T-helper 1 cell treated with Interleukin-12 subunit alpha and Interleukin-12 subunit beta and Interleukin-4 antibody, amounts not matched to agents 30 μg/mL and 1 μg/mL, for 36 hours (primary cell): ENCODE results near the gene WRNIP1.

Source experiments
- H3K27ac Mint-ChIP-seq: one replicate; pipeline ENCODE4 v1.8.0; 2021; ENCODE audit warnings: mild to moderate bottlenecking, mixed read lengths
- H3K27me3 Mint-ChIP-seq: one replicate; pipeline ENCODE4 v1.8.0; 2021; ENCODE audit warnings: low read depth, mixed read lengths
- H3K36me3 Mint-ChIP-seq: one replicate; pipeline ENCODE4 v1.8.0; 2021; ENCODE audit warnings: low read depth, mixed read lengths
- H3K4me1 Mint-ChIP-seq: one replicate; pipeline ENCODE4 v1.8.0; 2021; ENCODE audit warnings: low read depth, mixed read lengths
- H3K4me3 Mint-ChIP-seq: one replicate; pipeline ENCODE4 v1.8.0; 2021; ENCODE audit warnings: mild to moderate bottlenecking, moderate library complexity, mixed read lengths
- H3K9me3 Mint-ChIP-seq: one replicate; pipeline ENCODE4 v1.8.0; 2021; ENCODE audit warnings: mixed read lengths

WRNIP1 gene

DNA sequence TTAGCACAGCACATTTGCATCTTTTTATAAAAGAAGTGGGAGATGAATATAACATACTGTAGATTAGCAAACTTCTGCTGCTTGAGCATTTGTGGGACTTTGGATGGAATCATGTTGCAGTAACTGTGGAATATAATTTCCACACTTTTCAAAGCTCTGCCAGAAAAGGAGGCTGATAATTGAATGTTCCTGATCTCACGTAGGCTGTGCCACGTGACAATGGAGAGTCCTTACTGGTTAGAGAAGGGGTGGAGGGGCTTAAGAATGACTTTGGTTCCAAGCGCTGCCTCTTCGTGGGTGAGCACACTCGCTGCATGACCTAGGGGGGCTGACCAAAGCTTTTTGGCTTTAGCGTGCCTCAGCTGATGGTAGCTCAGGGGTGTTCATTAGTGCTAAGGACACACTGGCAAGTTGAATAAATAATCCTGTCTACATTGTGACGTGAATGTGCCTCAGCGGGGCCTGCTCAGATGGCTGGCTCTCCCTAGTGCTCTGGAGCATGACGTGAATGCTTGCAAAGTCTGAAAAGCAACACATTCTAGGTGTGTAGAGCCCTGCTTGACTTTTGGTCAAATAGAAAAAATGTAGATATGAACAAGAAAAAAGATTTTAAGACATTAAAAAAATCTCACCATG lies 15.0 kb downstream of the WRNIP1 start:
- peaks cover 17% of the 10 kb centered on the region for H3K4me1 Mint-ChIP-seq
- no peaks in the 10 kb centered on the region for H3K9me3 Mint-ChIP-seq
- H3K27ac Mint-ChIP-seq = no peak overlapping the region
- peaks cover 35% of the 10 kb centered on the region for H3K36me3 Mint-ChIP-seq
- no peak overlapping the region for H3K4me3 Mint-ChIP-seq
- no peaks in the 10 kb centered on the region for H3K27me3 Mint-ChIP-seq

DNA sequence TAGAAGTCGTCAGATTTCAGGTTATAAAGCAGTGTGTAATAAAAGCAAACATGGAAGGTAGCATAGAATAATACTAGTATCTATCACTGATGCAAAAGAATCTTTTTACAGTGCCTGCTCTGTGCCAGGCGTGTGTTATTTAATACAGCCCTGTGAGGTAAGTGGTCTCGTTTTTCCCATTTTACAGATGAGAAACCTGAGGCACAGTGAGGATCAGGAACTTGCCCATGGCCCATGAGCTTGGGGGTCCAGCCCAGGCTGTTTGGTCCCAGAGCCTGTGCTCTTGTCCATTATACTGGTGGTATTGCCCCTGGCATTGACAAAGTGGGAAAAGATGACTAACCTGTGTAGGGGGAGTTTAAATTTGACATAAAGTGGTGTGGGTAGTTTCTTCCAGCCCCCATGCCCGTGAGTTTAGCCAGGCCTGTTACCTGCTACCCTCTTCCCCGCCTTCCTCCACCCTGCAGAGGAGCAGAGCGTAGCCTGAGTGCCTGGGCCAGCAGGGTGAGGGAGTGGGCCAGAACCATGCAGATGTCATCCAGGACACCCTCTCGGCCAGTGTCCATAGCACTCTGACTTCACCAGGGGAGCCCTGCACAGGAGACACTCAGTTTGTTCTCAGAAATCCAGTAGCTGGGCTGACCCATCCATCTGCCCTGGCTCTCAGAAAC lies 16.6 kb downstream of the WRNIP1 start:
- H3K36me3 Mint-ChIP-seq = peaks cover 36% of the 10 kb centered on the region
- peaks cover 12% of the 10 kb centered on the region for H3K4me1 Mint-ChIP-seq
- no peaks in the 10 kb centered on the region for H3K27me3 Mint-ChIP-seq
- H3K9me3 Mint-ChIP-seq = no peaks in the 10 kb centered on the region
- no peak overlapping the region for H3K27ac Mint-ChIP-seq
- H3K4me3 Mint-ChIP-seq = no peak overlapping the region

DNA sequence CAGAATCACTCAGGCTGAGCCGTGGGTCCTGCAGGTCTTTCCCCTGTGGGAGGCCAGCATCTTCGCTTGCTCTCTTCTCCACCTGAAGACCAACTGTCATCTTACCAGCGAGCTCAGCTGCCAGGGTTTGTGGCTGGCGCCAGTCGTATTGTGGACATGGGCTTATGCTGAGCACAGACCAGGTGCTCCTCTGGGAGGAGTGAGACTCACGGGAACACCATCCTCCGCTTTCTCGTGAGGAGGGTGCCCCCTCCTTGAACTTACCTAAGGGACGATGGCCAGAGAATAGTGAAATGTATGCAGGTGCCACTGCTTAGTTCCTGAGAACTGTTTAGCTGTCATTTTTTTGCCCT lies 17.1 kb downstream of the WRNIP1 start:
- no peaks in the 10 kb centered on the region for H3K9me3 Mint-ChIP-seq

DNA sequence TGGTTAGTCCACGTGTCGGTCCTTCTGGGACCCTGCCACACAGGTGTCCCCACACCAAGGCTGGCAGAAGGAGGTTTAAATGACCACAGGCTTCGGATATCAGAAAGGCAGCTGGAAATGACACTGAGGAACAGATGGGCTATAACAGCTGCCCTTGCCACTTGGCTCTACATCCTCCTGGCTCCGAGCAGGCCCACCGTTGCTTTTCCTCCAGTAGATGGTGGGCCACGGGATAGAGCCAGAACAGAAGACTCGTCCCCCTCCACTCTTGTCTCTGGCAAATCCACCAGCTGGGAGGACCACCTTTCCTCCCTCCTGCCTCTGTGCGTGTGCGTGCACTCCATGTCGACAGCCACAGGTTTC lies 17.6 kb downstream of the WRNIP1 start:
- Mint-ChIP-seq H3K4me1 (peaks cover 10% of the 10 kb centered on the region), H3K27ac (no peak overlapping the region), H3K9me3 (no peaks in the 10 kb centered on the region), H3K36me3 (peaks cover 39% of the 10 kb centered on the region), H3K4me3 (no peak overlapping the region), H3K27me3 (no peaks in the 10 kb centered on the region)

More for the DNA sequence above, 17.1 kb downstream of the WRNIP1 start:
- Mint-ChIP-seq H3K27ac (no peak overlapping the region), H3K4me1 (peaks cover 12% of the 10 kb centered on the region), H3K27me3 (no peaks in the 10 kb centered on the region), H3K36me3 (peaks cover 39% of the 10 kb centered on the region), H3K4me3 (no peak overlapping the region)

DNA sequence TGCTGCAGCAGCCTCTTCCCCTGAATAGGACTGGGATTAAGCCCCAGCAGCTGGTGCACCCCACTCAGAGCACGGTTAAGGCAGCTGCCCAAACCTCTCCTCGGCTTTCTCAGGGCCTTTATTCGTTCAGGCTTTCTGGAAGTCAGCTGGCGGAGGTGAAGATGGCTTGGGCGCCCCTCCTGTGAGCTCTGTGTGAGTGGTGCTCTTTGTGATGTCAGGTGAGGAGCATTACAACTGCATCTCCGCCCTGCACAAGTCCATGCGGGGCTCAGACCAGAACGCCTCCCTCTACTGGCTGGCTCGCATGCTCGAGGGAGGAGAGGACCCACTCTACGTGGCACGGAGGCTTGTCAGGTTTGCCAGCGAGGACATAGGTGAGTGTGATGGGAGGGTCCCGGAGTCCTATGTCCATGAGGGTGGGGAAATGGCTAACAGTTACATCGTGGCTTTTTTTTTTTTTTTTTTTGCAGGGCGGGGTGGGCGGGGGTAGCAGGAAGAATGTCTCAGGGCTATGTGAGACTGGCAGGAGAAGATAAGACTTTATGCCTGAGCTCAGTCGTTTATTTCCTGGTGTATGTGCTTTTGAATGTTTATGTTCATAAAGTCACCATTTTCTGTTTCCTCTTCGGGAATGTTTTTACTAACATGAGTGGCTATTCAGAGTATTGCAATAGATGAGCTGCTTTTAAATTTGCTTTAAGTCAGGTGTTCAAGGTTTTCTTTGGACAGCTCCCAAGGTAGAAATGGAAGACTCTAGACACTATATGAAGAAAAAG lies 18.2 kb downstream of the WRNIP1 start:
- no peak overlapping the region for H3K4me3 Mint-ChIP-seq
- peaks cover 41% of the 10 kb centered on the region for H3K36me3 Mint-ChIP-seq
- no peaks in the 10 kb centered on the region for H3K27me3 Mint-ChIP-seq
- no peak overlapping the region for H3K27ac Mint-ChIP-seq
- H3K9me3 Mint-ChIP-seq = no peaks in the 10 kb centered on the region
- H3K4me1 Mint-ChIP-seq = peaks cover 10% of the 10 kb centered on the region

DNA sequence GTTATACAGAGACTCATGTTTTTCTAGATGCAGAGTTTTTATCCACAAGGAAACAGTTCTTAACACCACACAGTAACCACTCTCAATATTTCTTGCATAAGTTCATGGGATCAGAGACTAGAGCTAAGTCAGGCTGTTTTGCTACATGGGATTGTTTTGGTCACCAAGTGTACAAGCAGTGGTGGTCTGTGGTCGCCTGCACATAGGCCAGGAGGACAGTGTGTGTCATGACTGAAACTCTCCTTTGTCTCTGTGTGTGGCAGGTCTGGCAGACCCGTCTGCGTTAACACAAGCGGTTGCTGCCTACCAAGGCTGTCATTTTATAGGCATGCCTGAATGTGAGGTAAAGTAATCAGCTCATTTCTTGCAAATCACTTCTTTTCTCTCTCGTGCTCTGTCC lies 18.9 kb downstream of the WRNIP1 start:
- H3K27ac Mint-ChIP-seq = no peak overlapping the region
- peaks cover 39% of the 10 kb centered on the region for H3K36me3 Mint-ChIP-seq
- H3K27me3 Mint-ChIP-seq = no peaks in the 10 kb centered on the region
- H3K4me1 Mint-ChIP-seq = peaks cover 9% of the 10 kb centered on the region
- no peaks in the 10 kb centered on the region for H3K9me3 Mint-ChIP-seq
- H3K4me3 Mint-ChIP-seq = no peak overlapping the region

DNA sequence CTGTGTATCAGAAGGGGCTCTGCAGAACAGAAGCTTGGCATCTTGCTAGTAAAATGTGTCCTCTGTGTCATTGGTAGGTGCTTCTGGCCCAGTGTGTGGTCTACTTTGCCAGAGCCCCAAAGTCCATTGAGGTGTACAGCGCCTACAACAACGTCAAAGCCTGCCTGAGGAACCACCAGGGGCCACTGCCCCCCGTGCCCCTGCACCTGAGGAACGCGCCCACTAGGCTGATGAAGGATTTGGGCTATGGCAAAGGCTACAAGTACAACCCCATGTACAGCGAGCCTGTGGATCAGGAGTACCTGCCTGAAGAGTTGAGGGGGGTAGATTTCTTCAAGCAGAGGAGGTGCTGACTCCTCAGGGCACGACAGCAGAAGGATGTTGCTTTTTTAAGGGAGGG lies 19.7 kb downstream of the WRNIP1 start:
- no peak overlapping the region for H3K4me3 Mint-ChIP-seq
- no peaks in the 10 kb centered on the region for H3K9me3 Mint-ChIP-seq
- peaks cover 7% of the 10 kb centered on the region for H3K4me1 Mint-ChIP-seq
- no peak overlapping the region for H3K27ac Mint-ChIP-seq
- H3K36me3 Mint-ChIP-seq = peaks cover 35% of the 10 kb centered on the region
- H3K27me3 Mint-ChIP-seq = no peaks in the 10 kb centered on the region

DNA sequence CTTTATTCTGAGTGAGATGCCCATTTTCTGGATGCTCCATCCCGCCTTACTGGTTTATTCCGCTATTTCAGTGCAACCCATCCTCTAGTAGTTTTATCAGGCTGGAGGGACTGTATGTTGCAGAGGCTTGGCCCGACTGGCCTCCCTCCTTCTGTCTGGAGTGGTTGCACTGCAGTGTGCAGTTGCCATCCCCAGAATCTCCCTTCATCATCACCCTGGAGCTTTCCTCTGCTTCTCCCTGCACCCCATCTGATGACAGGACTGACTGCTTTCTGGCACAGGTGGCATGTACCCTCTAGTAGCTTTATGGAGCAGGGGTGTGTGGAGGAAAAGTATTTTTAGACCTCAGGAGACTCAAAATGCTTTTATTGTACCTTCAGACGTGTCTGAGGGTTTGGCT lies 21.1 kb downstream of the WRNIP1 start:
- Mint-ChIP-seq H3K9me3 (no peaks in the 10 kb centered on the region), H3K27ac (no peak overlapping the region), H3K4me3 (no peak overlapping the region), H3K27me3 (no peaks in the 10 kb centered on the region), H3K36me3 (peaks cover 23% of the 10 kb centered on the region), H3K4me1 (peaks cover 6% of the 10 kb centered on the region)

DNA sequence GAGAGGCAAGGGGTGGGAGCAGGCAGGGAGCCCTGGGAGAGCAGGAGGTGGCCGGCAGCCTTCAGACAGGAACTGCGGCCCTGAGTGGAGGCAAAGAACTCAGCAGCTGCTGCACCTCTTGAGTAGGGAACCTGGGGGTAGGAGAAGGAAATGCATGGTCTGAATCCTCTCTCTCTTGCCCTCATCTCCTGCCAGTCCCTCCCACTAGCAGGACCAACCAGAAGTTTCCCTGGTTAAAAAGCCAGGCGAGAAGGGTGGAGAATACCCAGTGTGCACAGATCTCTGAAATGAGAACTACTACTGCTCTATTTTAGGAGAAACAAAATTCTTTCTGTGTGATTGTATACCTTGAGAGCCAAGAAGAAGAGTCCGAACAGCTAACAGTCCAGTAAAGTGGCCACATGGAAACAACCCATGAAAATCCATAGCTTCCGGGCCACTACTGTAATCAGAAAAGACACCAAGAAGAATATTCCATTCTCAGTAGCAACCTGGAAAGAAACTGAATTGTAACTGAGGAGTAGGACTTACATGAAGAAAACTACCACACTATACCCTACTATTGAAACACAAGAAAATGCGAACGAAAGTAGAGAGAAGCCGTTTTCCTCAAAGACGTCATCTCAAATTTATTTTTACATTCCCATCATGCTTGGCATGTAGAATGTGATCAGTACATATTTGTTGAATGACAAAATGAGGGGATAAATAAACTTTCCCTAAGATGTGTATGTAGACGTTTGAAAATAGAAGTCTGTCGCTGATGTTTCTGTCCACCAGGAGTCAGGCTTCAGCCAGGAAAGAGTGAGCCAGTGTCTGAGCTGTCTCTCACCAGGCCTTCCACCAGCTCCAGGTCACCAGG lies 25.6 kb downstream of the WRNIP1 start:
- peak overlapping the region; percentile 46 for H3K4me3 Mint-ChIP-seq
- no peaks in the 10 kb centered on the region for H3K9me3 Mint-ChIP-seq
- H3K27me3 Mint-ChIP-seq = no peaks in the 10 kb centered on the region
- H3K4me1 Mint-ChIP-seq = peaks cover 28% of the 10 kb centered on the region
- peak overlapping the region; percentile 80 for H3K27ac Mint-ChIP-seq
- peaks cover 15% of the 10 kb centered on the region for H3K36me3 Mint-ChIP-seq

DNA sequence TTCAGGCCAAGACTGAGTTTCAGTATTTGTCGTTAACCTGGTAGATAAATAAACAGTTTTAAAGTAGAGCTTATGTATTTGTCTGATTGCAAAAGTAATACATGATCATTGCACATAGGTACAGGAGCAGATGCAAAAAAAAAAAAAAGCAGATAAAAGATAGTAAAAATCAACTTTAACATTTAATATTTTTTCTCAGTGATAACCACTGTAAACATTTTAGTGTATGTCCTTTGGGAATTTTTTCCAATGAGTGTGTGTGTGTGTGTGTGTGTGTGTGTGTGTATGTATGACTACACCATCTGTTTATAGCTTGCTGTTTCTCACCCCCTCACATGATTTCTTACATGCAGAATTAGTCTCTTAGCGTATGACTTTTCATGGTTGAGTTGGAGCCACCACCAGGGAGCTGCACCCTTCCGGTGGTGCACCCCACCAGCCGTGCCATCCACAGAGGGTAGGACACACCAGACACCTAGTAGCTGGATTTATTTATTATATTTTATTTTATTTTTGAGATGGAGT lies 26.3 kb downstream of the WRNIP1 start:
- H3K27ac Mint-ChIP-seq = peak overlapping the region; percentile 80
- H3K27me3 Mint-ChIP-seq = no peaks in the 10 kb centered on the region
- H3K9me3 Mint-ChIP-seq = no peaks in the 10 kb centered on the region
- H3K36me3 Mint-ChIP-seq = peaks cover 10% of the 10 kb centered on the region
- peak overlapping the region; percentile 46 for H3K4me3 Mint-ChIP-seq
- H3K4me1 Mint-ChIP-seq = peaks cover 28% of the 10 kb centered on the region

DNA sequence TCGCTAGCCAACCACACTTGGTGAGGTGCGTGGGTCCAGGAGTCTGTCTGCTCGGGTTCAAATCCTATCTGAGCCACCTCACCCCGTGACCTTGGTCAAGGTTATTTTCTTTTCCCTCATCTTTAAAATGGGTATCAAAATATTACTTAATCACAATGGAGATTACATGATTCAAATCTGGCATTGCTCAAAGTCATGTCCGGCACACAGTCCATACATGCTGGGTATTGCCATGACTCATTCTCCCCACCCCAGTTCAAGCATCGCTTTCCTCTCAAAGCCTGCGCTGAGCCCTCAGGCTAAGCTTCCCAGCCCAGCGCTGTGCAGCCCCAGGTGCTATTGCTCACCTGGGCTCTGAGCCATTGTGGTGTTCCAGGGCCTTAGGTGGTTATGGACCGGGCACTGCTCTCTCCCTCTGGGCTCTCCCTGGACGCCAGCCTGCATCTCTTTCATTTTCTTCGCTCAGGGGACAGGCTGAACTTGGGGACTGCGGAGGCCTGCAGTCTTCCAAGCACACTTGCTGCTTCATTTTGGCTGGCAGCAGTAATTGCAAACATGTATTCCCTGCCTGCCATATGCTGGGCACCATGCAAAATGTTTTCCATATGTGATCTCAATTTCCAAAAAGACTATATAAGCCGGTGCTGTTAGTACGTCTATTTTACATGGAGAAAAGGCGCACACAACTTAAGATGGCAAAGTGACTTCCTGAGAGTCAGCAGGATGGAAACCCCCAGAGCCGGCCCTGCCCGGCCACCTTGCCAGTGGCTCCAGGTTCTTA lies 27.3 kb downstream of the WRNIP1 start:
- Mint-ChIP-seq H3K4me1 (peaks cover 36% of the 10 kb centered on the region), H3K36me3 (peaks cover 7% of the 10 kb centered on the region), H3K4me3 (no peak overlapping the region), H3K27me3 (no peaks in the 10 kb centered on the region), H3K27ac (peak overlapping the region; percentile 31), H3K9me3 (no peaks in the 10 kb centered on the region)

DNA sequence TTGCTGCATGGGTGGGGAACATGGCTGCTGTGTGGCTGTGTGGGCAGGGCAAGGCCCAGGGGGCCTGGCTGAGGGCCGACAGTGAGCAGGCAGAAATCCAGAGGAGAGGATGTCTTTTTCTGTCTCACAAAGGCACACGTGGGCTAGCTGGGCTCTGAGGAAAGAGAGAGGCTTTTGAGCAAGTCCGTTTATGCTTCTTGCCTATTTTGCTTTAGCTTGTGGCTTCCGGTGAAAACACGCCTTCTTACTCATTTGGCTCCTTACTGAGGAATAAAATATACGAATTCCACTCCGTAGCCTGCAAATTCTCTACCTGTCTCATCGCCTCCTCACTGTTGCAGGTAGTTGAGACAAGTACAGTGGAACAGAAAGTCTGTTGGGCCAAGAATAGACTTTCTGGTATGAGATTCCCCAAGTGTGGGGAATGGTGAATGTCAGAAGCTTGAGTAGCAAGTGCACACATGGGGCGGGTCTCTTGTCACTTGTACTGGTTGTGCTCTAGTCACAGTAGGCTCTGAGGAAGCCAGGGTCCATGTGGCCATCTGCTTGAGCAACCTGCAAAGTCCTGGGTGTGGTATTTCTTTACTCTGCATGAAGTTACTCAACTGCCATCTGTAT lies 28.4 kb downstream of the WRNIP1 start:
- H3K4me3 Mint-ChIP-seq = peak overlapping the region; percentile 41
- peaks cover 42% of the 10 kb centered on the region for H3K4me1 Mint-ChIP-seq
- H3K27ac Mint-ChIP-seq = peak overlapping the region; percentile 93

DNA sequence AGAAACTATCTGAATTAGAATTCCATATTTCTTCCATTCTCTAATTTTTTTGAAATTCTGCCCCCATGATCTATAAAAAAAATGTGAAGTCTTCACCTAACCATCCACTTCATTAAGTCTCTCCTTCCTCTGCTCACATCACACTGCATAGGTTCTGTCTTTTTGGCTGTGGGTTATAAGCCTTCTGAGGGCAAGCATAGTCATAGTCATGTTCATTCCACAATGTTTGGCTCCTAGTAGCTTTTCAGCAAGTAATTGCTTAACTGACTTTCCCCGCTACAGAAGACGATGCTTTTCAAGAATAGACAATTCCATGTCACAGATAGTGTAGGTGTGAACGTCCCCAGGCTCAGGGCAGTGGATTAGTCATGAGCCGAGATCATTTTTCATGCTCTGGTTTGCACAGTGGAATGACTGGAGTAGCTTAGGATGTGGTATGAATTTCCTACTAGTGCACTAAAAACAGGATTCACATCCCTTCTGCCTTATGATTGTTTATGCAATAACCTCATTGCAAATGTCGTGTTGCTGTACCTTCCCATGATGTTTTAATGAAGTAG lies 29.1 kb downstream of the WRNIP1 start:
- Mint-ChIP-seq H3K9me3 (no peaks in the 10 kb centered on the region), H3K4me1 (peaks cover 42% of the 10 kb centered on the region), H3K27ac (peak overlapping the region; percentile 93)

More for the DNA sequence above, 28.4 kb downstream of the WRNIP1 start:
- no peaks in the 10 kb centered on the region for H3K27me3 Mint-ChIP-seq
- H3K36me3 Mint-ChIP-seq = peaks cover 7% of the 10 kb centered on the region
- no peaks in the 10 kb centered on the region for H3K9me3 Mint-ChIP-seq

More for the DNA sequence above, 29.1 kb downstream of the WRNIP1 start:
- Mint-ChIP-seq H3K4me3 (no peak overlapping the region), H3K36me3 (peaks cover 7% of the 10 kb centered on the region), H3K27me3 (no peaks in the 10 kb centered on the region)
